H1 (cell line): ENCODE data around the gene GNAQ. TPM values are rescaled to one million over a fixed set of nuclear protein-coding genes. Genes with fewer than 3 reads are reported as not detected.

Source experiments
- CTCF ChIA-PET: fragments of 300-600 bp; sonication (Branson Sonifier 250); formaldehyde crosslinking; loops from one replicate; lab custom pipeline; 2021; ENCODE audit not compliant: partially characterized antibody; lab: Charles Lee
- POLR2A ChIA-PET: fragments of 300-600 bp; sonication (Branson Sonifier 250); formaldehyde crosslinking; loops from one replicate; lab custom pipeline; 2021; ENCODE audit warnings: inconsistent platforms; ENCODE audit not compliant: partially characterized antibody; lab: Charles Lee
- DNase-seq, 2 experiments: peaks; one replicate each; pipeline versions ENCODE4 v3.0.0 to v3.0.0-alpha.2; 2010 to 2022; ENCODE audit warnings: low spot score in 2 of 2, low read depth in 1 of 2, mixed read lengths in 1 of 2
- FAIRE-seq: peaks from 2 replicates; lab custom pipeline; 2011; peaks lifted over from hg19 to GRCh38; lab: Jason Lieb, UNC
- H2AFZ ChIP-seq: 2 replicates; pipeline ENCODE4 v1.8.1; 2012; ENCODE audit warnings: low read length, inconsistent platforms
- H2AK5ac ChIP-seq: 2 replicates; pipeline ENCODE4 v1.6.1; 2013; ENCODE audit warnings: low read depth, low read length
- H2BK120ac ChIP-seq: replicated peaks from 2 replicates; pipeline ENCODE3; 2013; ENCODE audit warnings: low read depth, low read length, inconsistent platforms
- H2BK12ac ChIP-seq: 2 replicates; pipeline ENCODE4 v1.6.1; 2013; ENCODE audit warnings: low read depth, low read length
- H2BK15ac ChIP-seq: 2 replicates; pipeline ENCODE4 v1.6.1; 2013; ENCODE audit warnings: low read length
- H2BK20ac ChIP-seq: 2 replicates; pipeline ENCODE4 v1.6.1; 2013; ENCODE audit warnings: low read length
- H2BK5ac ChIP-seq: 2 replicates; pipeline ENCODE4 v1.6.1; 2013; ENCODE audit warnings: low read depth, low read length
- H3K14ac ChIP-seq: 2 replicates; pipeline ENCODE4 v1.6.1; 2013; ENCODE audit warnings: inconsistent platforms; ENCODE audit not compliant: insufficient read length
- H3K18ac ChIP-seq: 2 replicates; pipeline ENCODE4 v1.6.1; 2013; ENCODE audit warnings: low read length; ENCODE audit errors: extremely low read depth
- H3K23ac ChIP-seq: 2 replicates; pipeline ENCODE4 v1.6.1; 2013; ENCODE audit warnings: inconsistent platforms; ENCODE audit not compliant: insufficient read length
- H3K23me2 ChIP-seq: 2 replicates; pipeline ENCODE4 v1.6.1; 2013; ENCODE audit warnings: low read depth, low read length
- H3K27ac ChIP-seq: 2 replicates; pipeline ENCODE4 v1.6.1; 2011; ENCODE audit warnings: low read depth, low read length, inconsistent platforms
- H3K27me3 ChIP-seq, 4 experiments: replicated peaks in 1 of 4; 1 replicate in 1 of 4; 2 replicates in 3 of 4; pipeline versions ENCODE4 v1.6.1 to v1.8.1; 2011 to 2013; ENCODE audit warnings: low read length in 3 of 4, mild to moderate bottlenecking in 3 of 4, inconsistent platforms in 2 of 4, mixed read lengths in 2 of 4, moderate library complexity in 1 of 4; ENCODE audit not compliant: control insufficient read depth in 3 of 4, insufficient read depth in 3 of 4; ENCODE audit errors: extremely low read depth in 1 of 4
- H3K36me3 ChIP-seq, 4 experiments: 2 replicates each; pipeline versions ENCODE4 v1.6.1 to v1.8.1; 2011 to 2013; ENCODE audit warnings: mild to moderate bottlenecking in 4 of 4, low read length in 3 of 4, moderate library complexity in 2 of 4, control low read depth in 1 of 4, inconsistent platforms in 1 of 4; ENCODE audit not compliant: insufficient read depth in 4 of 4, control insufficient read depth in 2 of 4
- H3K4ac ChIP-seq: replicated peaks from 2 replicates; pipeline ENCODE3; 2013; ENCODE audit warnings: low read length, low read depth, mixed read lengths, inconsistent platforms; ENCODE audit not compliant: insufficient read length
- H3K4me1 ChIP-seq, 4 experiments: replicated peaks in 1 of 4; 1 replicate in 1 of 4; 2 replicates in 3 of 4; pipeline versions ENCODE4 v1.6.1 to v1.8.1; 2011 to 2013; ENCODE audit warnings: low read length in 3 of 4, inconsistent platforms in 2 of 4, mixed read lengths in 1 of 4; ENCODE audit not compliant: insufficient read depth in 4 of 4, control insufficient read depth in 3 of 4
- H3K4me2 ChIP-seq, 2 experiments: 2 replicates each; pipeline versions ENCODE4 v1.6.1 to v1.8.1; 2011 to 2013; ENCODE audit warnings: low read depth in 2 of 2, low read length in 2 of 2, control low read depth in 1 of 2, inconsistent platforms in 1 of 2, mild to moderate bottlenecking in 1 of 2; ENCODE audit not compliant: insufficient read depth in 1 of 2
- H3K4me3 ChIP-seq, 4 experiments: fragments of 200-600, 300-600 bp in 1 of 4; sonication (generic), shearing (Covaris generic), sonication (Bioruptor Twin) in 1 of 4; 2 replicates each; pipeline versions ENCODE4 v1.5.1 to v1.8.1; 2011 to 2016; ENCODE audit warnings: low read length in 4 of 4, low read depth in 3 of 4, control low read depth in 2 of 4, inconsistent platforms in 2 of 4, mild to moderate bottlenecking in 2 of 4, mixed read lengths in 1 of 4, moderate library complexity in 1 of 4; ENCODE audit not compliant: insufficient read depth in 2 of 4; ENCODE audit errors: extremely low read depth in 1 of 4
- H3K56ac ChIP-seq: replicated peaks from 2 replicates; pipeline ENCODE3; 2013; ENCODE audit warnings: low read depth, mild to moderate bottlenecking, mixed read lengths, low read length, inconsistent platforms; ENCODE audit not compliant: insufficient read length
- H3K79me1 ChIP-seq: 2 replicates; pipeline ENCODE4 v1.6.1; 2013; ENCODE audit warnings: low read depth, low read length, control low read depth
- H3K79me2 ChIP-seq, 2 experiments: 2 replicates each; pipeline versions ENCODE4 v1.6.1 to v1.8.1; 2012 to 2013; ENCODE audit warnings: low read length in 2 of 2, mild to moderate bottlenecking in 2 of 2, inconsistent platforms in 1 of 2; ENCODE audit not compliant: insufficient read depth in 2 of 2, control insufficient read depth in 1 of 2
- H3K9ac ChIP-seq, 4 experiments: replicated peaks in 1 of 4; 1 replicate in 1 of 4; 2 replicates in 3 of 4; pipeline versions ENCODE4 v1.6.1 to v1.8.1; 2011 to 2013; ENCODE audit warnings: low read depth in 3 of 4, low read length in 3 of 4, control low read depth in 2 of 4, mild to moderate bottlenecking in 2 of 4, moderate library complexity in 2 of 4, inconsistent platforms in 1 of 4; ENCODE audit errors: extremely low read depth in 1 of 4
- H3K9me3 ChIP-seq, 2 experiments: 2 replicates each; pipeline versions ENCODE4 v1.6.1 to v1.8.1; 2012 to 2013; ENCODE audit warnings: mild to moderate bottlenecking in 2 of 2, moderate library complexity in 2 of 2, control low read depth in 1 of 2, inconsistent platforms in 1 of 2, low read depth in 1 of 2, low read length in 1 of 2, mixed read lengths in 1 of 2; ENCODE audit not compliant: insufficient read depth in 2 of 2
- H4K20me1 ChIP-seq, 2 experiments: replicated peaks in 1 of 2; 2 replicates each; pipeline versions ENCODE3 to v1.8.1; 2011 to 2013; ENCODE audit warnings: inconsistent platforms in 2 of 2, low read length in 2 of 2, mild to moderate bottlenecking in 1 of 2; ENCODE audit not compliant: insufficient read depth in 2 of 2, control insufficient read depth in 1 of 2
- H4K5ac ChIP-seq: 2 replicates; pipeline ENCODE4 v1.6.1; 2013; ENCODE audit warnings: low read length, low read depth, mixed read lengths, inconsistent platforms; ENCODE audit not compliant: insufficient read length
- H4K8ac ChIP-seq: 2 replicates; pipeline ENCODE4 v1.8.0; 2013; ENCODE audit warnings: mild to moderate bottlenecking, moderate library complexity, low read length, inconsistent platforms; ENCODE audit not compliant: insufficient read depth; ENCODE audit errors: extremely low read depth
- H4K91ac ChIP-seq: replicated peaks from 2 replicates; pipeline ENCODE3; 2013; ENCODE audit warnings: low read length, mixed read lengths, inconsistent platforms; ENCODE audit not compliant: insufficient read length
- BRCA1 ChIP-seq: IDR thresholded peaks from 2 replicates; pipeline ENCODE4 v1.6.1; 2012; ENCODE audit warnings: low read depth, low read length, improper control_type of control experiment
- CEBPB ChIP-seq: IDR thresholded peaks from 2 replicates; pipeline ENCODE4 v1.6.1; 2012; ENCODE audit warnings: low read depth, low read length
- POLR2A ChIP-seq, 2 experiments: IDR thresholded peaks; 1 replicate in 1 of 2; 2 replicates in 1 of 2; pipeline ENCODE4 v1.6.1; 2011; ENCODE audit warnings: low read depth in 2 of 2, low read length in 2 of 2, mild to moderate bottlenecking in 2 of 2; ENCODE audit errors: control extremely low read depth in 1 of 2
- RFX5 ChIP-seq: IDR thresholded peaks from 2 replicates; pipeline ENCODE4 v1.6.1; 2011; ENCODE audit warnings: low read depth, low read length, improper control_type of control experiment, borderline replicate concordance
- TCF12 ChIP-seq: IDR thresholded peaks from 2 replicates; pipeline ENCODE4 v1.6.1; 2011; ENCODE audit warnings: low read depth, mild to moderate bottlenecking, low read length
- WGBS, 2 experiments: shearing (Covaris generic) in 1 of 2; methylation state at CpG; one replicate each; pipeline versions ENCODE4 v1.1.6 to v1.1.7; 2013 to 2015; ENCODE audit warnings: low lambda C conversion rate in 2 of 2, mixed read lengths in 2 of 2, inconsistent platforms in 1 of 2, low coverage in 1 of 2, missing lambda C conversion rate in 1 of 2; ENCODE audit not compliant: insufficient replicate concordance in 2 of 2, insufficient coverage in 1 of 2, insufficient read length in 1 of 2; ENCODE audit errors: extremely low coverage in 1 of 2, missing lambda C conversion rate in 1 of 2; 5-methylcytosine and 5-hydroxymethylcytosine counted together
- polyA plus RNA-seq, 7 experiments: library from polyadenylated mRNA; depleted of rRNA in 3 of 7; stranded (reverse) in 5 of 7; unstranded in 2 of 7; fragments of >200 nt in 5 of 7; fragments of 200-250 nt in 2 of 7; gene quantifications; 1 replicate in 5 of 7; 2 replicates in 1 of 7; 4 replicates in 1 of 7; pipeline versions ENCODE4 v1.2.1 to v1.2.3, GENCODE V29; 2011 to 2013; ENCODE audit warnings: missing spikeins in 2 of 7, mixed read lengths in 2 of 7
- total RNA-seq: library from RNA; stranded (reverse); fragmentation: NEBNext Ultra II Directional; extraction: Animal tissue kit (Norgen Biotek cat#: 25700); gene quantifications from 2 replicates; pipeline ENCODE4 v1.2.1, GENCODE V29; 2021

The GNAQ gene
- total and polyA plus RNA-seq, 2 of the 8 experiments (the other 6 are each of a cell fraction or from before 2014, with no cell fraction given): 22.8 to 63.8 TPM

DNA sequence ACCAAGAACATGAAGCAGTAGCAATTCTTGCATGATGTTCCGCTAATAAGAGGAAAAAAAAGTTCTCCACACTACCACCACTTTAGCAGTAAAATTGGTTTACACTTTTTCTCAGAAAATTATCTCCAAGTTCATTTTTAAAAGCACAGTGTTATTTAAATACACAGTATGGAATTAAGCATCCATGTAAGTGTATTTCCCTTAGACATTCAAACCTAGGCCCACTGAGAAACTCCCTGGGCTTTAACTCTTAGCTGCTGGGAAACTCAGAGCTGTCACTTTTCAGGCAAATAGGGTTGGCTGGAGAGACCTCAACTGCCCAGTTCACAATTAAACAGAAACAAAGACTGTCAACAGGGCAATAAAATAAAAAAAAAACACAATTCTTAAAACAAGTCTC lies 2.7 kb downstream of the GNAQ start:
- no peak overlapping the region for H3K27ac ChIP-seq
- H2BK120ac ChIP-seq: no peak overlapping the region
- H3K27me3 ChIP-seq: no peaks in the 10 kb centered on the region
- H3K4me3 ChIP-seq: peak overlapping the region in 1 of 4 experiments; percentile 98; a peak in 1 of 8 replicates
- no peak overlapping the region for H3K9ac ChIP-seq
- no peak overlapping the region for H3K4ac ChIP-seq
- no peak overlapping the region for H2AK5ac ChIP-seq
- H2AFZ ChIP-seq: no peak overlapping the region
- no peak overlapping the region for H4K8ac ChIP-seq
- H2BK20ac ChIP-seq: no peak overlapping the region
- H3K14ac ChIP-seq: no peak overlapping the region
- no peak overlapping the region for H3K56ac ChIP-seq
- H3K9me3 ChIP-seq: no peaks in the 10 kb centered on the region
- H3K79me1 ChIP-seq: peaks cover 4% of the 10 kb centered on the region
- H3K4me2 ChIP-seq: peak overlapping the region; percentile 91 to 95; a peak in 2 of 4 replicates
- H3K79me2 ChIP-seq: peaks cover 0 to 67% of the 10 kb centered on the region in 2 experiments; a peak in 3 of 4 replicates
- peaks cover 0 to 14% (median 7%) of the 10 kb centered on the region in 4 experiments; a peak in 4 of 7 replicates for H3K4me1 ChIP-seq
- H3K18ac ChIP-seq: no peak overlapping the region
- no peak for TF ChIP-seq RFX5
- no peak for TF ChIP-seq CEBPB
- no peak for TF ChIP-seq POLR2A (IDR thresholded peaks at IDR 0.05; ENCODE audit: control extremely low read depth in 1 of 2, low read depth in 2 of 2, low read length in 2 of 2)
- no peak for TF ChIP-seq TCF12
- no peak for TF ChIP-seq BRCA1
- FAIRE-seq (no peak), DNase-seq (no peak)
- H3K23me2 ChIP-seq: peaks cover 7% of the 10 kb centered on the region; the same call in 1 of the 2 replicates
- 84% methylated on average over 1 of the region's 1 CpG; no CpG with 5 or more reads in 1 of the 2 experiments for WGBS, 2 experiments
- no peak overlapping the region for H2BK15ac ChIP-seq
- no peak overlapping the region for H4K91ac ChIP-seq
- no peak overlapping the region for H2BK12ac ChIP-seq
- no peak overlapping the region for H4K5ac ChIP-seq
- CTCF ChIA-PET: interaction anchor here (0.7 to 1.3 kb wide), 4 partner anchors 12 to 101 kb away, joined by 3 to 5 read pairs (median 3); no protein-coding TSS in a partner anchor
- H2BK5ac ChIP-seq: no peak overlapping the region
- POLR2A ChIA-PET: interaction anchor here (3.0 kb wide), 1 partner anchor 268 kb away, joined by 10 read pairs; the partner anchor contains the start of gene PSAT1
- H3K36me3 ChIP-seq: no peaks in the 10 kb centered on the region
- H3K23ac ChIP-seq: no peak overlapping the region
- H4K20me1 ChIP-seq: peaks cover 2 to 3% of the 10 kb centered on the region in 2 experiments
